ENCODE results near the gene B4GALT7. TPM values are rescaled to one million over a fixed set of nuclear protein-coding genes. Genes with fewer than 3 reads are reported as not detected.
"Not testable (repeated sequence)": the region's sequence is repeated elsewhere in the genome, so short reads cannot be mapped to it uniquely, and the experiment has no call there.

Gene B4GALT7
- polyA plus RNA-seq, 3 donors: 19.6 to 29.5 (median 27.9) TPM

DNA sequence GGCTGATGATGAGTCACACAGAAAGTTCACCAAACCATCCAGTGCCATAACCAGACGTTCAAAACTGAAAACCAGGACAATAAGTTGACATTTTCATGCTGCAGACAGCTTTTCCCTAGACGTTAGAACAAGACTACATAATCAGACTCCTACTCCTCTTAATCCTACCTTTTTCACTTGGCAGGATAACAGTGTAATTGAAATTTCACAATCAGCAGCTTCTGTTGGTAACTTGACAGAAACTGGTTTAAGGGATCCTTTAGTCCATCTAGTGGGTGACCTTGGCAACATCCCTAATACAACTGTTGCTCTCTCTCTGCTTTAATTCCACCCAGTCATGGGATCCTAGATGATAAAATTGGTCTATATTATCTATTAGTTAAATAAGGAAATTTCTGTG is 57.9 kb downstream of the B4GALT7 start:
- not testable (repeated sequence) for DNase-seq (ENCODE audit: extremely low read depth in 1 of 11, low read depth in 9 of 11, low spot score in 4 of 11)

- DNase-seq (ENCODE audit: extremely low read depth in 1 of 11, low read depth in 9 of 11, low spot score in 4 of 11): not testable (repeated sequence)
Measured at GRCh38 chr5:177658542-177658941, 58.6 kb downstream of the B4GALT7 start.

Other genes with a start within 250 kb of the B4GALT7 start
- gene LMAN2, start 248.5 kb upstream of the B4GALT7 start, polyA plus RNA-seq (ENCODE audit: insufficient read length in 3 of 3): 100 to 1,000 TPM; 110 to 153 (median 140) TPM
- 10 to 100 TPM; 12.1 to 17.5 (median 14.1) TPM for gene RGS14, start 242.2 kb upstream of the B4GALT7 start, polyA plus RNA-seq (ENCODE audit: insufficient read length in 3 of 3)
- 100 to 1,000 TPM; 181 to 315 (median 202) TPM for gene SLC34A1, start 215.7 kb upstream of the B4GALT7 start, polyA plus RNA-seq (ENCODE audit: insufficient read length in 3 of 3)
- gene PFN3, start 199.5 kb upstream of the B4GALT7 start, polyA plus RNA-seq (ENCODE audit: insufficient read length in 3 of 3): 1 to 10 TPM in 2 of 3 donors, under 1 TPM in 1; 0.37 to 7.4 (median 3.2) TPM
- 10 to 100 TPM in 2 of 3 donors, 1 to 10 TPM in 1; 9.1 to 25.2 (median 10.2) TPM for gene F12, start 190.6 kb upstream of the B4GALT7 start, polyA plus RNA-seq (ENCODE audit: insufficient read length in 3 of 3)
- gene GRK6, start 173.5 kb upstream of the B4GALT7 start, polyA plus RNA-seq (ENCODE audit: insufficient read length in 3 of 3): 10 to 100 TPM; 21.2 to 31.2 (median 30.8) TPM
- gene PRR7, start 153.3 kb upstream of the B4GALT7 start, polyA plus RNA-seq (ENCODE audit: insufficient read length in 3 of 3): 1 to 10 TPM in 2 of 3 donors, under 1 TPM in 1; 0.96 to 2.8 (median 2.8) TPM
- 100 to 1,000 TPM; 169 to 239 (median 183) TPM for gene DBN1, start 126.5 kb upstream of the B4GALT7 start, polyA plus RNA-seq (ENCODE audit: insufficient read length in 3 of 3)
- gene PDLIM7, start 102.5 kb upstream of the B4GALT7 start, polyA plus RNA-seq (ENCODE audit: insufficient read length in 3 of 3): 100 to 1,000 TPM in 2 of 3 donors, 10 to 100 TPM in 1; 82.7 to 143 (median 125) TPM
- 1 to 10 TPM; 3.8 to 7.1 (median 5.8) TPM for gene DOK3, start 90.3 kb upstream of the B4GALT7 start, polyA plus RNA-seq (ENCODE audit: insufficient read length in 3 of 3)
- gene DDX41, start 83.2 kb upstream of the B4GALT7 start, polyA plus RNA-seq (ENCODE audit: insufficient read length in 3 of 3): 100 to 1,000 TPM in 2 of 3 donors, 10 to 100 TPM in 1; 84.2 to 112 (median 107) TPM
- 100 to 1,000 TPM in 1 of 3 donors, 10 to 100 TPM in 2; 69.6 to 126 (median 85.4) TPM for gene FAM193B, start 45.6 kb upstream of the B4GALT7 start, polyA plus RNA-seq (ENCODE audit: insufficient read length in 3 of 3)
- gene TMED9, start 7.9 kb upstream of the B4GALT7 start, polyA plus RNA-seq (ENCODE audit: insufficient read length in 3 of 3): 100 to 1,000 TPM; 148 to 180 (median 154) TPM
- 1 to 10 TPM in 1 of 3 donors, under 1 TPM in 2; 0.20 to 1.2 (median 0.42) TPM for gene FAM153A, start 182.8 kb downstream of the B4GALT7 start, polyA plus RNA-seq (ENCODE audit: insufficient read length in 3 of 3)